Liver (tissue), 3 donors: ENCODE data around the gene UQCR11.

Experiments
- FOXA1 ChIP-seq: IDR thresholded peaks from 2 replicates; pipeline ENCODE4 v1.6.1; 2016; ENCODE audit warnings: antibody characterized with exemption
- MAX ChIP-seq: IDR thresholded peaks from 2 replicates; pipeline ENCODE4 v1.6.1; 2016; ENCODE audit warnings: antibody characterized with exemption
- RAD21 ChIP-seq, 2 donors: IDR thresholded peaks; 2 replicates each; pipeline ENCODE4 v1.6.1; 2016; ENCODE audit warnings: antibody characterized with exemption in 2 of 2, mild to moderate bottlenecking in 2 of 2
- YY1 ChIP-seq: IDR thresholded peaks from 2 replicates; pipeline ENCODE4 v1.6.1; 2016; ENCODE audit warnings: antibody characterized with exemption, mild to moderate bottlenecking
- ZBTB33 ChIP-seq: IDR thresholded peaks from 2 replicates; pipeline ENCODE4 v1.6.1; 2016; ENCODE audit warnings: antibody characterized with exemption
- TF ChIP-seq, protein P1 (sequence below): fragments of 150-350 bp; IDR thresholded peaks from 2 replicates; pipeline ENCODE4 v1.5.1; 2017; ENCODE audit warnings: improper control_type of control experiment, low read depth, low read length; ENCODE audit not compliant: missing input control
- donor health status: healthy.
- donor health status: healthy.

- no peak for TF ChIP-seq RAD21 (IDR thresholded peaks at IDR 0.05)
- TF ChIP-seq MAX, result no peak
- no peak for TF ChIP-seq FOXA1
- no peak for TF ChIP-seq YY1
- TF ChIP-seq, protein P1, sequence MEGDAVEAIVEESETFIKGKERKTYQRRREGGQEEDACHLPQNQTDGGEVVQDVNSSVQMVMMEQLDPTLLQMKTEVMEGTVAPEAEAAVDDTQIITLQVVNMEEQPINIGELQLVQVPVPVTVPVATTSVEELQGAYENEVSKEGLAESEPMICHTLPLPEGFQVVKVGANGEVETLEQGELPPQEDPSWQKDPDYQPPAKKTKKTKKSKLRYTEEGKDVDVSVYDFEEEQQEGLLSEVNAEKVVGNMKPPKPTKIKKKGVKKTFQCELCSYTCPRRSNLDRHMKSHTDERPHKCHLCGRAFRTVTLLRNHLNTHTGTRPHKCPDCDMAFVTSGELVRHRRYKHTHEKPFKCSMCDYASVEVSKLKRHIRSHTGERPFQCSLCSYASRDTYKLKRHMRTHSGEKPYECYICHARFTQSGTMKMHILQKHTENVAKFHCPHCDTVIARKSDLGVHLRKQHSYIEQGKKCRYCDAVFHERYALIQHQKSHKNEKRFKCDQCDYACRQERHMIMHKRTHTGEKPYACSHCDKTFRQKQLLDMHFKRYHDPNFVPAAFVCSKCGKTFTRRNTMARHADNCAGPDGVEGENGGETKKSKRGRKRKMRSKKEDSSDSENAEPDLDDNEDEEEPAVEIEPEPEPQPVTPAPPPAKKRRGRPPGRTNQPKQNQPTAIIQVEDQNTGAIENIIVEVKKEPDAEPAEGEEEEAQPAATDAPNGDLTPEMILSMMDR, result no peak
- no peak for TF ChIP-seq ZBTB33
These were observed 16.7 kb upstream of the UQCR11 start for GRCh38 chr19:1622007-1622406.
